Prostate gland (tissue), 2 donors: Measurements from ENCODE around the gene BRSK2.

Experiments used
- POLR2A ChIP-seq: fragments of 450-650 bp; IDR thresholded peaks from one replicate; pipeline ENCODE4 v1.6.1; 2016; ENCODE audit warnings: antibody characterized with exemption, mild to moderate bottlenecking
- TF ChIP-seq, protein P1 (sequence below), 4 experiments: fragments of 200-600 bp in 2 of 4; fragments of 450-650 bp in 2 of 4; sonication (generic) in 2 of 4; IDR thresholded peaks; 1 replicate in 3 of 4; 2 replicates in 1 of 4; pipeline ENCODE4 v1.5.1; 2016 to 2019; ENCODE audit warnings: antibody characterized with exemption in 4 of 4, mild to moderate bottlenecking in 2 of 4, moderate library complexity in 2 of 4

GRCh38 chr11:1460396-1460985, 70.8 kb downstream of the BRSK2 start:
- TF ChIP-seq, protein P1, sequence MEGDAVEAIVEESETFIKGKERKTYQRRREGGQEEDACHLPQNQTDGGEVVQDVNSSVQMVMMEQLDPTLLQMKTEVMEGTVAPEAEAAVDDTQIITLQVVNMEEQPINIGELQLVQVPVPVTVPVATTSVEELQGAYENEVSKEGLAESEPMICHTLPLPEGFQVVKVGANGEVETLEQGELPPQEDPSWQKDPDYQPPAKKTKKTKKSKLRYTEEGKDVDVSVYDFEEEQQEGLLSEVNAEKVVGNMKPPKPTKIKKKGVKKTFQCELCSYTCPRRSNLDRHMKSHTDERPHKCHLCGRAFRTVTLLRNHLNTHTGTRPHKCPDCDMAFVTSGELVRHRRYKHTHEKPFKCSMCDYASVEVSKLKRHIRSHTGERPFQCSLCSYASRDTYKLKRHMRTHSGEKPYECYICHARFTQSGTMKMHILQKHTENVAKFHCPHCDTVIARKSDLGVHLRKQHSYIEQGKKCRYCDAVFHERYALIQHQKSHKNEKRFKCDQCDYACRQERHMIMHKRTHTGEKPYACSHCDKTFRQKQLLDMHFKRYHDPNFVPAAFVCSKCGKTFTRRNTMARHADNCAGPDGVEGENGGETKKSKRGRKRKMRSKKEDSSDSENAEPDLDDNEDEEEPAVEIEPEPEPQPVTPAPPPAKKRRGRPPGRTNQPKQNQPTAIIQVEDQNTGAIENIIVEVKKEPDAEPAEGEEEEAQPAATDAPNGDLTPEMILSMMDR (IDR thresholded peaks at IDR 0.05) = no peak
- no peak for TF ChIP-seq POLR2A
